Measurements from ENCODE around the gene MLF2. TPM values are rescaled to one million over a fixed set of nuclear protein-coding genes. Genes with fewer than 3 reads are reported as not detected.
A peak's percentile ranks its signal among the peaks of the same experiment; 100 is the strongest.

Gene MLF2
- total RNA-seq, 1 experiment from 2014 or later = 244 TPM

- H3K4me1 Mint-ChIP-seq = peaks cover 8 to 19% of the 10 kb centered on the region in 2 experiments
- no peak overlapping the region; the same call in 1 of the 2 replicates for H3K4ac ChIP-seq (ENCODE audit: low read depth, low read length)
- DNase-seq = no peak
These were observed 28.5 kb downstream of the MLF2 start for GRCh38 chr12:6724409-6724797.

More at GRCh38 chr12:6724409-6724797, 28.5 kb downstream of the MLF2 start:
- no peak overlapping the region for H3T11ph ChIP-seq (ENCODE audit: low read length)
- peak overlapping the region; percentile 9 for H3K27ac ChIP-seq (ENCODE audit: insufficient read length, low read depth, low read length)
- no peaks in the 10 kb centered on the region for H3K27me3 ChIP-seq (ENCODE audit: insufficient read depth, low read length)
- Mint-ChIP-seq H3K9me3 (no peaks in the 10 kb centered on the region), H3K36me3 (ENCODE audit: insufficient read depth in 1 of 3, low read depth in 3 of 3) (peaks cover 2 to 30% (median 15%) of the 10 kb centered on the region in 3 experiments; a peak in 6 of 7 replicates), H3K27me3 (ENCODE audit: low read depth) (peaks cover 5% of the 10 kb centered on the region), H3K27ac (peak overlapping the region; percentile 94 to 98 (median 97)), H3K4me3 (peak overlapping the region; percentile 73 to 87)
- H3K23me2 ChIP-seq (ENCODE audit: insufficient read length, low read depth, low read length, poor library complexity, severe bottlenecking) = peaks cover 9% of the 10 kb centered on the region
- H4K5ac ChIP-seq (ENCODE audit: insufficient read length, low read depth, low read length) = peak overlapping the region; percentile 79
- no peaks in the 10 kb centered on the region; the same call in 1 of the 2 replicates for H3K4me1 ChIP-seq (ENCODE audit: insufficient read depth, low read length)
- H3K23ac ChIP-seq (ENCODE audit: insufficient read length, low read depth, low read length) = no peak overlapping the region
- H2BK120ac ChIP-seq (ENCODE audit: low read depth, low read length, poor library complexity, severe bottlenecking) = no peak overlapping the region
- no peak overlapping the region for H2BK5ac ChIP-seq (ENCODE audit: insufficient read length, low read length)
- H2AK5ac ChIP-seq (ENCODE audit: insufficient read length, low read length) = no peak overlapping the region
- H4K20me1 ChIP-seq (ENCODE audit: control insufficient read depth, insufficient read depth, insufficient read length) = no peaks in the 10 kb centered on the region
- no peak overlapping the region for H2BK12ac ChIP-seq (ENCODE audit: insufficient read length, low read depth, low read length)
- H3K9ac ChIP-seq (ENCODE audit: extremely low read depth, insufficient read length, low read length) = peak overlapping the region; percentile 87
- no peaks in the 10 kb centered on the region for H3K79me2 ChIP-seq (ENCODE audit: insufficient read depth, low read length)
- WGBS (ENCODE audit: extremely low coverage, insufficient read length, low lambda C conversion rate) = no CpG with 5 or more reads among the region's 10 CpGs
- peak overlapping the region; percentile 85 for H3K14ac ChIP-seq (ENCODE audit: insufficient read depth, low read length)
- H3K56ac ChIP-seq (ENCODE audit: insufficient read length, low read depth, low read length) = no peak overlapping the region
- no peaks in the 10 kb centered on the region for H3K9me3 ChIP-seq (ENCODE audit: control insufficient read depth, low read depth, low read length)
- H2BK15ac ChIP-seq (ENCODE audit: low read depth, low read length) = no peak overlapping the region
- H3K4me2 ChIP-seq (ENCODE audit: insufficient read depth, insufficient read length, low read length) = peak overlapping the region; percentile 90
- H2AFZ ChIP-seq (ENCODE audit: low read length) = no peak overlapping the region
- TF ChIP-seq CTCF (conservative IDR thresholded peaks at IDR 0.05) = no peak
- H2BK20ac ChIP-seq (ENCODE audit: low read depth, low read length, poor library complexity, severe bottlenecking) = no peak overlapping the region
- H4K91ac ChIP-seq (ENCODE audit: insufficient read length, low read depth, low read length) = no peak overlapping the region
- peak overlapping the region; percentile 74 for H3K18ac ChIP-seq (ENCODE audit: insufficient read length, low read depth, low read length)
- H3K79me1 ChIP-seq (ENCODE audit: insufficient read depth, low read depth, low read length, poor library complexity, severe bottlenecking) = no peaks in the 10 kb centered on the region
- H4K8ac ChIP-seq (replicated peaks; ENCODE audit: insufficient read length, low read depth, low read length) = peak overlapping the region; percentile 25

Data from H9 (cell line).